ENCODE results near the gene GABRB2.
"Not testable (repeated sequence)": the region's sequence is repeated elsewhere in the genome, so short reads cannot be mapped to it uniquely, and the experiment has no call there.

The GABRB2 gene

DNA sequence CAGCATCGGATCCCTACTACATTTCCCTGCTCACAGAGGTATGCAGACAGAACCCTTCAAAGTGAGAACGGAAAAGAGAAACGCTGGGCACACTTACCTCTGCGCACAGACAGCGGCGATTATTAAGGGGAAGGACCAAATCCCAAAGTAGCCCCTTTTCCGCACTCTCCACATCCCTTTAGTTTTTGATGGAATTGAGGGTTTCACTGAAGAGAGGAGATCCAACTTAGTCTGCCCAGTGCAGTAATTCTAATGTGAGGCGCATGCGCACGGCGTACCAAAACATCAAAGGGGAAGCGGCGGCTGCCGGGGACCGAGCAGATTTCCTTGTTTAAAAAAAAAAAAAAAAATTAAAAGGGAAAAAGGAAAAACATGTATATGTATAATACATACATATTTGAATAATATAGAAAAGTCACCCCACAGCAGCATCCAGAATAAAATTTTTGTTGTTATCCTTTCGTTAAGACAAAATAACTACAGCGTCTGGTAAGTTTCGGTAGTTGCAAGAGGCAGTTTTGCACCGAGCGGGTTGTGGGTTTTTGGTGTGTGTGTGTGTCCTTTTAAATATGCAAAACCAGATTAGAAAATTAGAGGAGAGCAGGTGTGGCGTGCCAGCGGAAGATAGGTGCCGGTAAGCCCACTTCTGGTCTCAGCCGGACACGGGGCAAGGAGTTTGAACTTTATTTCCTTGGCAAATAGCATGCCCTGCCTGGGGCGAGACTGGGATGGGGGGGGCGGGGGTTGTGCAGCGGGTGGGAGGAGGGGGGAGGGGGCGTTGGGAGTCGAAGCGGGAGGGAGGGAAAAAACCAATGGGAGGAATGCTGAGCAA is at the start of gene GABRB2:
TSS of gene GABRB2 (minus strand) at position 256 of the 832 bp plus-strand sequence. CDS start at position 174, 82 bp downstream.
- no peak for DNase-seq (ENCODE audit: low read depth)

DNA sequence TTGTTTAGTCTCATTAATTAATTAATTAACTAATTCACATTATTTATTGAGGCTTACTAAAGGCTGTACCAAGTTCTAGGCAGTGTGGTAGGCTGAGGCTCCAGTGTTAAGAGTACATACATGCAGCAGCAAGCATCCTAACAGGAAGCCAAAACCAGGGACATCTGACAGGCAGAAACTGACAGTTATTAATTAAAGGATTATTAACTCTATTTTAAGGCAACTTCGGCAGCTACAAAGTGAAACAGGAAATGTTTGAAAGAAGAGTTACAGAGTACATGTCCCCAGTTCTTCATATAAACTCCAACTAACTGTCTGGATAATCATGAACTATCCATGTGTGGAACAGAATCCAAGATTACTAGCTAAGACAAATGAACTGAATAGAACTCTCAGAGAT is 39.3 kb upstream of the GABRB2 start:
- no peak for DNase-seq (ENCODE audit: low read depth)

DNA sequence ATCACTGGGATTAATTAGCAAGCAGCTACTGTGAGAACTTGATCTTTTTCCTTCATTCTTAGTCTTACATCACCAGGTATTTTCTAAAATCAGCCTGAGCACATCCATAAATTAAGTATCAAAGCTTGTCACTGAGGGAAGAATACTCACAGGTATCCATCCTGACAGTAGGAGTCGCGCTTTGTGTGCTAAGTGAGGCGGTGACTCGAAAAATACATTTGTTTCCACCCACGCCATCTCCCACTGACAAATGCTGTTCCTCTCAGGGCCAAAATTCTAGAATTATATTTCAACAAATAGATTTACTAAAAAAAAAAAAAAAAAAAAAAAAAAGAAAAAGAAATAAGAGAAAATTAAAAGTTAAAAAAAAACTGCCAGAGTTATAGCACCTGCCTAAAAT is 34.1 kb upstream of the GABRB2 start:
- DNase-seq (ENCODE audit: low read depth) = no peak

DNA sequence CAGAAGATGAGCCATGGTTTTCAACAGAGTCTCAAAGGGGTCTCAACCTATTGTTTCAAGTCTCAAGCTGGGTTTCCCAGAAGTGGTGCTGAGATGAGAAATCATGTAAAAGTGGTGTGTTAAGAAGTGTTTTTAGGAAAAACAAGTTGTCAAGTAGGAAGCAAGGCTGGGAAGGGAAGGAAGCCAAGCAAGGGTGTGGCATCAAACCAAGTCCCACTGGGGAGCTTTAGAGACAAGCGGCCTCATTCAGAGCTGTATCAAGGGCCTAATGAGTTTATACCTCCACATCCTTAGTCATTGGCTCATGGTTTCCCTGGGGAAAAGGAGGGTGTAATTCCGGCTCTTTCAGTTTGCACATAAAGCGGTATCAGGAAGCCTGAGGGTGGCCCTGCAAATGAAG is 26.4 kb upstream of the GABRB2 start:
- no peak for DNase-seq (ENCODE audit: low read depth)

DNA sequence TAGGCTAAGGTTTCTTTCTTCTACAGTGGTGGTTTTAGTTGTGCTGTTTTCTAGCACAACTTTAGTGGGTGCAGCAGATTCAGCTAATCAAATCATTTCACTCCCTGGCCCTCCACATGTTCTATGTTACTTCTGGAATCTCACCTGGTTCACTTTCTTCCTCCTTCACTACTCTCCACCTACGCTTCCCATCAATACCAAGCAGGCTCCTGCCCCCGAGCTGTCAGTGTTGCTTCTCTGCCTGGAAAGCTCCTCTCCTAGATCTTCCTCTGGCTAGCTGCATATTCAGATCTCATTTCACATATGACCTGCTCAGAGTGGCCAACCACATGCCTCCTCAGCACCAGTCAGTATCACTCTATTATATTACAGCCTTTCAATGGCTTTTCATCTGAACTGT is 19.6 kb upstream of the GABRB2 start:
- no peak for DNase-seq (ENCODE audit: low read depth)

DNA sequence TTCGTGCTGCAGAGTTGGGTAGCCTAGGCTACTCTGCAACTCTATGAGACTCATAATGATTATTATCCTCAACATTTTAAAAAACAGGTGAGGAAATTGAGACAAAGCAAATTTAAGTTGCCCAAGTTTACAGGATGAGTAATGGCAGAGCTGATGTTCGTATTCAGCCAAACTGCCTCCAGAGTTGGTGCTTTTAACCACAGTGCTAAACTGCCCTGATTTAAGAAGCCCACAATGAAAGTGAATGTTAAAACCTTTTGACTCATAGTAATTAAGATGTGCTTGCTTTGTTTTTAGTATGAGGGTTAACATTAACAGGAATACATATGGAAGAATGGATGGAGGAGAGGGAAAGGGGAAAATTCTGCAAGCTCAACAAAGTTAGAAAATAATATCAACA is 15.9 kb upstream of the GABRB2 start:
- DNase-seq (ENCODE audit: low read depth) = no peak

DNA sequence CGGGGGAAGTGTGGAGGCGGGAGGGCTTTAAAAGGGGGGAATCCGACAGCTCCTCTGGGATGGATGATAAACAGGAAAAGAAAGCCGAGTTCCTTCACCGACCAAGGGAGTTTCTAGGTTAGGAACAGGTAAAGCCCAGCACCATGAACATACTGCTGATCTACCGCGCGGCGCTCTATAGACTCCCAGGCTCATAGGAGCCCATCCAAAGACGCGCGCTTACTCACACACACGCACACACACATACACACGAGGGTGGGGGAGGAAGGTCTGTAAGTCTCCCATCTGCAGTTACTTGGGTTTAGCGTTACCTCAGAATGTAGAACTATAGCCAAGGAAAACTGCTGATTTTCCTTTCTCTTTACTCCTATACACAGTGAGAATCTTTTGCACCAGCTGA is 2.6 kb upstream of the GABRB2 start:
- DNase-seq (ENCODE audit: low read depth) = no peak

DNA sequence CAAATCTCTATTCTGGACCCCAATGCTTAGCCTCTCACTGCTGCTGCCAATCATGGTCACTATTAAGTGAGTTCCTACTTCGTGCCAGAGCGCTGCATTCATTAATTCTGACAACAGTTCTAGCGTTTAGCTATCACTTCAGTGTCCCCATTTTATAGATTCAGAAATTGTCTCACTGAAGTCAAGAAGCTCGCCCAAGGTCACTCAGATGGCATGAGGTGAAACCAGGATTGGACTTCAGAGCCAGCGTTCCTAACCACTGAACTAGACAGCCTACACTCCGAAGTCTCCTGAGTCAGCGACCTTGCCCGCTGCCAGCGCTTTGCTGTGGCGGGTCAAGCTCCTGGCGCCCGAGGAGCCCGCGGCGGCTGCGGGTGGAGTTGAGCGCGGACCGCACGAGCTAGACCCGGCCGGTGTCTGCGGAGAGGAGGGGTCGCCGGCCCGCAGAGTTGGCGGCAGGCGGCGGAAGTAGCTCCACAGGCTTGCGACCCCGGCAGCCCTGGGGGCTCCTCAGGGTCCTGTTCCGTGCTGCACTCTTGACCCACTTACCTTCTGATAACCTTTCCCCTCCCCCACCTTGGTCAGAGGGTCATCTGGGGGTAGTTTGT is 2.1 kb upstream of the GABRB2 start:
- DNase-seq (ENCODE audit: low read depth) = no peak

DNA sequence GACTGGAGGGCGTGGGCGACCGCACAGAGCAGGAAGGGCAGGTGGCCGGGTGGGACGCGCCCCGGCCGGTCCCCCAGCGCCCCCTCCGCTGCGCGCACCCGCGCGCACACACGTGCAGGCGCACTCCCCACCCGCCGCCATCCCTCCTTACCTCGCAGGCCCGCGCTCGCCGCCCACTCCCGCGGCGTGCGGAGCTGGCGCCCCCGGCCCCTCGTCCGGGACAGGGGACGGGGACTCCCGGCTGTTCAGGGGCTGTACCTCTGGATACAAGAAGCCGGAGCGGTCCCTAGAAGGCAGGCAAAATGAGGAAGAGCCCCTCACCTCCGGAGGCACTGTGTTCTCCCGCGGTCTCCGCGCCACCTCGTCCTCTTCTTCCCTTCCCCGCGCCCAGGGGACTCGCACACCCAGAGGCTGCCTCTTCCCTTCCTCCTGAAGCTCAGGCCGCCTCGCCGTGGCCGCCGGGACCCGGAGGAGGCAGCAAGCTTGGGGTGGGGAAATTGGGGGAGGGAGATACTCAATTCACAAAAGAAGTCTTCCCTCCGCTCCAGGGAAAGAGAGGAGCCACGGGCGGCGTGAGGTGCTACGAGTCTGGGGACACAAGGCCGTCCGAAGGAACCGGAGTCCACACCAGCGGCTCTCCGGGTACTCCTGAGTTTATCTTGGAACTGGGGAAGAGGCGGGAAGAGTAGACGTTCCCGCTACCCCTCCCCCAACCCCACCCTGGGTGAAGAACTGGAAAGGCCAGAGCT is 1.4 kb upstream of the GABRB2 start:
- DNase-seq (ENCODE audit: low read depth) = no peak

DNA sequence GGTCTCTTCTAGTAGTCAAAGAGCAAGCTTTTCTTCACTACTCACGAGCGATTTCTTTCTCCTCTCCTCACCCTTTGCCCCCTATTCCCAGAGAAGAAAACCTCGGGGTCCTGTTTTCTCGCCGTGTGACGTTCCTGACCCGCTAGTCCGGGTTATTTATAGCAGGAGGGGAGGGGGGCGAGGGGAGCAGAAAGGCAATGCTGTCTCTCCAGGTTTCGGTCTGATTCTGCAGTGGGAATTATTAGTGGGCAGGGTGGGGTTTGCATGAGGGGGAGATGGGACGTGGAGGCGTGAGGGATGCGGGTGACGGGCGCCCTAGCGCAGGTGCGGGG is 847 bp upstream of the GABRB2 start:
- no peak for DNase-seq (ENCODE audit: low read depth)

DNA sequence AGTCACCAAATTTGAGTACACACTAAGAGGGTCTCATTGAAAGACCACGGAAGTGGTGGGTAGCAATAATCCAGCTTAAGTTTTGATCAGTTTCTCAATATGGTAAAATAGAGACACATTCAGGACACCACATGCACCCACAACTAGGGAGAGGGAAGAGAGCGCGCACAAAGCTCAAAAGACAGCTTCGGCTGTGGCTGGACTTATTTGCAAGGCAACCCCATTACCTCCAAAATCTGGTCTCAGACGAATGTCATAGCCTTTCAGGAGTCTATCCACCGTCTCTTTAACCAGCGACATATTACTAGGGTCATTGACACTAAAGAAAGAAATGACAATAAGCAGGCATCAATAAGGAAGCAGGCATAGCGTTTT is 443 bp downstream of the GABRB2 start:
- no peak for DNase-seq (ENCODE audit: low read depth)

DNA sequence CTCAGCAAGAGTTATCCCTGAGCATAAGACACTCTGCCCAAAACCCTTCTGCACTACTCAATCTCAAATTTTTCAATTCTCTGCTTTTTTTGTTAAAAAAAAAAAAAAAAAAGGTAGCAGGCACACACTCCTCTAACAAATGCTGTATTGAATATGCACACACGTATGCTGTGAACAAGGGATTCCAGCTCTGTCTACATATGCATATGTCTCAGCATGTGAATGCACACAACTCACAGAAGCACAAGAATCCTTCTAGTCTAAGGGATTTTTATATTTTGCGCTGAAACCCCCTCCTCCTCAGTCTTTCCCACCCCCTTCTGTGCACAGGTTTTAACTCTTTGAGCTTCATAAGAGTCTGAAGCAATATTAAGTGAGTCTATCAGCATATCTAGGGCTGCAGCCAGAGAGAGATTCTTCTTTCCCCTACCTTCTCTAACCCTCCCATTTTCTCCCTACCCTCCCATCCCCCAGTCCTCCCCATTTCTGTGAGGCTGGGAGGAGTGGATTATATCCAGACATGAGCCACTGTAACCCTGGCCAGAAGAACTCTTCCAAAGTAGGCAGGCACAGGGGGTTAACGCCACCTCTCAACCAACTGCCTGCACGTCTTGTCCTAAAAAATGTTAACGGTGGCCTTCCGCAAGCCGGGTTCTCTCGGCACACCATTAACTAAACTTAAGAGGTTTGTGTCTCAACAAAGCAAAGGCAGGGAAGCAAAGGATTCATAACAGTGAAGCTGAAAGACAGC is 1.0 kb downstream of the GABRB2 start:
- DNase-seq (ENCODE audit: low read depth) = no peak

DNA sequence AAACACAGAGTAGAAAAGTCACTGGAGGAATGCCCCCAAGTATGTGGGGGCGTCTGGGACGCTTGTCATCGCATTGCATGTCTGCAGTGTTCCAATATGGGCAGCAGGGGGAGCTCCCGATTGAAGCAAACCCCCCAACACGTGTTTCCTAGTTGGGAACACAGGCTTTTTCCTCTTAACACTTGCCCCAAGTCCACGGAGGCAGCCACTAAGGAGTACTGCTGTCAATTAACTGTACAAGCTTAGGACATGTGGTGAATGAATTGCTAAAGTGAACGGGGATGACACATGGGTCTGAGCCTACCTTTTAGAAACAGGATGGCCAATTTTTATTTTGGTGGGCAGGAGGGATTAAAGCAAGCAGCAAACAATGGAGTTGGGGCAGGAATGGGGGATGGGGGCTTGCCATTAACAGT is 2.2 kb downstream of the GABRB2 start:
- DNase-seq (ENCODE audit: low read depth) = peak; percentile 23

DNA sequence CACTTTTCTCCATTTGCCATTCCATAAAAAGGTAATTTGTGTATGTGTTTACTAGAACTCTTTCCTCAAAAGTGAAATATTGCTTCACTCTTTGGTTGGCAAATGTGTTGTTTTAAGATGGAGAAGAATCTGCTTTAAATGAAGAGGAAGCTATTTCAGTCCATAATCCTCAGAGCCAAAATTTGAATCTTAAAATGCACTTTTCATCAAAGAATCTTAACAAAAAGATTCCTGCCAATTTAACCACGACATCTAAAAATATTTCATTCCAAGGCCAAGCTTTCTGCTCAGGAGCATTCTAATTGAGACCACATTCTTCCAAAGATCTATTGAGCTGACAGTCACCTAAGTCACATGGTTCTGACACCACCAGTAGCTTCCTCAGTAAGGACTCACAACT is 7.5 kb downstream of the GABRB2 start:
- DNase-seq (ENCODE audit: low read depth) = no peak

DNA sequence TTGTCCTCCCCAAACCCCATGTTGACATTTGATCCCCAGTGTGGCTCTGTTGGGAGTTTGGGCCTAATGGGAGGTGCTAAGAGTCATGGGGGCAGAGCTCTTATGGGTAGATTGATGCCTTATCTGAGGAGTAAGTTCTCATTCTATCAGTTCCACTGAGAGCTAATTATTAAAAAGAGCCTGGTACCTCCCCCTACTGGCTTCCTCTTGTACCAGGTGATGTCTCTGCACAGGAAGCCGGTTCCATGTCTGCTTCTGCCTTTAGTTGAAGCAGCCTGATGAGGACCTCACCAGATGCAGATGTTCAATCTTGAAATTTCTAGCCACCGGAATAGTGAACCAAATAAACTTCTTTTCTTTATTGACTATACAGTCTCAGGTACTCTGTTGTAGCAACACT is 10.8 kb downstream of the GABRB2 start:
- no peak for DNase-seq (ENCODE audit: low read depth)

DNA sequence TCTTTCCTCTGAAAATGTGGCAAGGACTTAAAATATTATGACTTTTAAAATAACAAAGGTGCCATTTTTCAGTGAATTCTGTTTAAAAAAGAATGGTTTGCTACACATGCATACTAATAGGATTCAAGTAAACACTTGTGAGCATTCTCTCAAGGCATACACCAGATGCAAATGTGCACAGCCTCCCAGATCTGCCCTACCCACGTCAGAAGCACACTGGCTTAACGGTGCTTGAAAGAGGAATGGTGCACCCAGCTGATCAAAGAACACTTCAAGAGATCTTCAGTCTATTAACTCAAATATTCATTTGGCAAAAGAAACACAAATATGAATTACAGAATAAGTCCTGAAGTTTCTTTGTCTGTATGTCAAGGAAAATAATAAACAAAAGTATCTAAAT is 15.8 kb downstream of the GABRB2 start:
- DNase-seq (ENCODE audit: low read depth) = no peak

DNA sequence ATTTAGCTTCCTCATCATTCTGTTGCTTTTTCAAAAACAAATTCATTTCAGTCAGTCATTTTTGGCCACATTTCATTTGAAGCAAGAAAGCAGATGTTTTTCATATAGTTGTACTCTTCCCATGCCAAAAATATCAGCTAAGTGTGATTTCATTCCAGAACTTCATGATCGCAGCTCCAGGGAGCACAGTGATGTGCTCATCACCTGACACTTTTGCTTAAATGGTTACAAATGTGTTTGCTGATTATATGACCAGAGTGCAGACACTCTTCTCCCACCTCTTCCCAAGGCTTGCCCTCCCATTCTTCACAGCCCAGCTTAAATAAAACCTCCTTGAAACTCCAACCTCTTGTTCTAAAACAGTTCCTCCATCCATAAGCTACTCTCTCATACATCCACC is 32.6 kb downstream of the GABRB2 start:
- no peak for DNase-seq (ENCODE audit: low read depth)

DNA sequence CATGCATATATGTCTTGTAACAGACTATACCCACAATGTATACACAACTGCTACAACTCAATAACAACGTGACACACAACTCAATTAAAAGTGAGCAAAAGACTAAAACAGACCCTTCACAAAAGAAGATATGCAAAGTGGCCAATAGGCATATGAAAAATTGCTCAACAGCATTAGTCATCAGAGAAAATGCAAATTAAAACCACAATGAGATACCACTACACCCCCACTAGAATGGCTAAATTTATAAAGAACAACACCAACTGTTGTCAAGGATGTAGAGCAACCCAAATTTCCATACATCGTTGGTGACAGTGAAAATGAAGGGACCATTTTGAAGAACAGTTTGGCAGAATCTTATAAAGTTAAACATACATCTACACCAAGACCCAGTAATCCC is 38.9 kb downstream of the GABRB2 start:
- DNase-seq (ENCODE audit: low read depth) = no peak

DNA sequence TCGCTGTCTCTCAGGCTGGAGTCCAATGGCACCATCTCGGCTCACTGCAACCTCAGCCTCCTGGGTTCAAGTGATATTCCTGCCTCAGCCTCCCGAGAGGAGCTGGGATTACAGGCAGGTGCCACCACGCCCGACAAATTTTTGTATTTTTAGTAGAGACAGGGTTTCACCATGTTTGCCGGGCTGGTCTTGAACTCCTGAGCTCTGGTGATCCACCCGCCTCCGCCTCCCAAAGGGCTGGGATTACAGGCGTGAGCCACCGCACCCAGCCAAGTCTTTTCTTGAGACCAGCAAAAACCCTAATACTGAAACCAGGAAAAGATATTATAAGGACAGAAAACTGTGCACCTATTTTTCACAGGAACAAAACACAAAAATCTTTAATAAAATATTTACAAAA is 41.4 kb downstream of the GABRB2 start:
- DNase-seq (ENCODE audit: low read depth) = not testable (repeated sequence)

DNA sequence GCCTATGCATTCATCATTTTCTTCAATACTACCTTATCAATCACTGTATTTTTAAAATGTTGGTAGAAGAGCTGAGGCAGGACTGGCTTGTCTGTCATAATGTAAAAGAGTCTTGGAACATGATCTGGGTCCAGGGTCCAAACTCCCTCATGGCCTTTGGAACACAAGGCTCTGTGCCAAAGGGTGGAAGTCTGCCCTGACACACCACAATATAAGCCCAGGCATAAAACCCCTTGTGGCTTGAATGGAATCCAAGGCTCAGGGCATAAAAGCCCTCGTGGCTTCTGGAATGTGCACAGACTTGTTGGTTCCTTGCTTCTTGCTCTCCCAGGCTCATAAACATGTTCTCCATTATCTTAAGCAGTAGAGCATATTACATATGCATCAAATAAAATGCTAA is 48.0 kb downstream of the GABRB2 start:
- no peak for DNase-seq (ENCODE audit: low read depth)

DNA sequence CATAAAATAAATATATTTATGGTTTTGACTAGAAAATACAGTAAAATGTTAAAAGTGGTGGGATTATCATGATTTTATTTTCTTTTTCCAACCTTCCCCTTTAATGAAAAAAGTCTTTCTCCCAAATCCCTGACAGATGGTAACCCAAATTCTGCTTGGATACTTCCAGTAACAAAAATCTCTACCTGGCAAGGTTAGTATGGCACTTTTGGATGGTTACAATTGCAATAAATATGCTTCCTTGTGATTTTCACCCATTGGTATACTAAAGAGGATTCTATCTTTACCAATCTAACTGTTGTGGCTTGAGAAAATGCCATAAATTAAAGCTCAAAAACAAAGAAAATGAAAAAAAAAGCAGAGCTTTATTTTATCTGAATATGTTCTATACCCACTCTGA is 62.8 kb downstream of the GABRB2 start:
- DNase-seq (ENCODE audit: low read depth) = no peak

DNA sequence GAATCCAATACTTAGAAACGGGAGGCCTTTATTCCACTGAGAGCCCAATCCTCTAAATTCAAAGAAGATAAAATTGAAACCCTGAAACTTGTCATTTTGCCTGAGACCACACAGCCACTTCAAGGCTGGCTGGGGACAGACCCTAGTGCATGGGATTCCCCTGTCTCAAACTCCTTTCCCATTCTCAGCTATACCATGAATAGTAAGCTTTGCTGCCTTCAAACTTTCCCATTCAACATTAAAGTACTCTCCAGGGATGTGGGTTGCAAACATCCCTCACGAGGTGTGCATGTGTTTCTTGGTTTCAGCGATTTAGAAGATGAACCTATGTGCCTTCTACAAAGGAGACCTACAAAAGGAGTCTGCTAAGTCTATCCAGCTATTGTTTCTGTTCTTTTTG is 64.6 kb downstream of the GABRB2 start:
- DNase-seq (ENCODE audit: low read depth) = no peak

Data from ELR (cell line).